ENCODE measurements around the gene MAFB. TPM values are rescaled to one million over a fixed set of nuclear protein-coding genes. Genes with fewer than 3 reads are reported as not detected.

Gene MAFB
- polyA plus RNA-seq, 3 donors, result 113 to 161 (median 134) TPM

DNA sequence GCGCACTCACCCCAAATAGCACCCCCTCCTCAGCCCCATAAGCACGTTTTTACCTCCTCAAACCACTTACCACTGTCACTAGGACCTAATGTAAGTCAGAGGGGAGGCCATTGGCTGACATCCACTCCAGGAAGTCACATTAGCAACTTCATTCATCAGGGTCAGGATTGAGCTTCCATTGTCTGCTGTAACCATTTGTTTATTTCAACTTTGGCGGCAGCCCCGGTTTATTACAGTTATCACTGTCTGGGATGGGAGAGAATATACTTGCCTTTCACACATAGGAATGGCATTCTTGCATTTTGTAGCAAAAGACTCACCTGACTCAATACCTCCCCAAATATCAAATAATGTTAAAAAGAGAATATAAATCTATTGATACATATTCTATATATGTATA is 38.3 kb downstream of the MAFB start:
- Histone ChIP-seq H3K9me3 (replicated peaks in 1 of 2; ENCODE audit: control insufficient read depth in 1 of 2, insufficient read depth in 1 of 2, low read length in 2 of 2) (no peaks in the 10 kb centered on the region), H3K4me1 (ENCODE audit: control insufficient read depth in 1 of 2, insufficient read depth in 2 of 2, low read length in 2 of 2) (peaks cover 5 to 6% of the 10 kb centered on the region in 2 donors), H3K4me2 (replicated peaks; ENCODE audit: extremely low read depth, low read length, poor library complexity, severe bottlenecking) (no peak overlapping the region), H3K4me3 (replicated peaks in 1 of 3; ENCODE audit: low read depth in 2 of 3, low read length in 3 of 3) (no peak overlapping the region), H3K27ac (ENCODE audit: low read depth in 1 of 2, low read length in 2 of 2) (no peak overlapping the region), H3K79me2 (ENCODE audit: insufficient read depth, low read length) (no peaks in the 10 kb centered on the region), H3K36me3 (replicated peaks in 1 of 2; ENCODE audit: control insufficient read depth in 1 of 2, insufficient read depth in 2 of 2, low read length in 2 of 2) (no peaks in the 10 kb centered on the region), H3K9ac (ENCODE audit: insufficient read depth, low read length, poor library complexity, severe bottlenecking) (no peak overlapping the region), H3K27me3 (ENCODE audit: control insufficient read depth in 2 of 2, insufficient read depth in 2 of 2, low read length in 2 of 2) (peaks cover 0 to 9% of the 10 kb centered on the region in 2 donors), H2AFZ (ENCODE audit: insufficient read depth, low read depth, low read length, poor library complexity, severe bottlenecking) (no peak overlapping the region), H4K20me1 (ENCODE audit: insufficient read depth, low read length) (no peaks in the 10 kb centered on the region)
- WGBS (ENCODE audit: insufficient coverage), result no CpG with 5 or more reads among the region's 4 CpGs
- intact Hi-C loops (cut with micrococcal nuclease), result no loop called here
- TF ChIP-seq, protein P1, sequence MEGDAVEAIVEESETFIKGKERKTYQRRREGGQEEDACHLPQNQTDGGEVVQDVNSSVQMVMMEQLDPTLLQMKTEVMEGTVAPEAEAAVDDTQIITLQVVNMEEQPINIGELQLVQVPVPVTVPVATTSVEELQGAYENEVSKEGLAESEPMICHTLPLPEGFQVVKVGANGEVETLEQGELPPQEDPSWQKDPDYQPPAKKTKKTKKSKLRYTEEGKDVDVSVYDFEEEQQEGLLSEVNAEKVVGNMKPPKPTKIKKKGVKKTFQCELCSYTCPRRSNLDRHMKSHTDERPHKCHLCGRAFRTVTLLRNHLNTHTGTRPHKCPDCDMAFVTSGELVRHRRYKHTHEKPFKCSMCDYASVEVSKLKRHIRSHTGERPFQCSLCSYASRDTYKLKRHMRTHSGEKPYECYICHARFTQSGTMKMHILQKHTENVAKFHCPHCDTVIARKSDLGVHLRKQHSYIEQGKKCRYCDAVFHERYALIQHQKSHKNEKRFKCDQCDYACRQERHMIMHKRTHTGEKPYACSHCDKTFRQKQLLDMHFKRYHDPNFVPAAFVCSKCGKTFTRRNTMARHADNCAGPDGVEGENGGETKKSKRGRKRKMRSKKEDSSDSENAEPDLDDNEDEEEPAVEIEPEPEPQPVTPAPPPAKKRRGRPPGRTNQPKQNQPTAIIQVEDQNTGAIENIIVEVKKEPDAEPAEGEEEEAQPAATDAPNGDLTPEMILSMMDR (IDR thresholded peaks at IDR 0.05), result no peak
- Mint-ChIP-seq H3K27me3 (ENCODE audit: low read depth in 3 of 3) (peaks cover 16 to 25% (median 24%) of the 10 kb centered on the region in 3 donors), H3K4me3 (no peak overlapping the region), H3K9me3 (peaks cover 0 to 1% (median 0%) of the 10 kb centered on the region in 7 donors), H3K4me1 (peaks cover 9% of the 10 kb centered on the region), H3K27ac (no peak overlapping the region), H3K36me3 (no peaks in the 10 kb centered on the region)
- no peak for DNase-seq

GRCh38 chr20:40648210-40649072 is 40.6 kb downstream of the MAFB start:
- no peak for DNase-seq
- H3K36me3 Mint-ChIP-seq, result no peaks in the 10 kb centered on the region
- H3K27ac ChIP-seq (ENCODE audit: low read depth in 1 of 2, low read length in 2 of 2), result no peak overlapping the region
- peaks cover 2 to 11% of the 10 kb centered on the region in 2 donors for H3K27me3 ChIP-seq (ENCODE audit: control insufficient read depth in 2 of 2, insufficient read depth in 2 of 2, low read length in 2 of 2)
- H4K20me1 ChIP-seq (ENCODE audit: insufficient read depth, low read length), result no peaks in the 10 kb centered on the region
- H3K27me3 Mint-ChIP-seq (ENCODE audit: low read depth in 3 of 3), result peaks cover 14 to 26% (median 24%) of the 10 kb centered on the region in 3 donors
- no peak overlapping the region for H3K4me3 ChIP-seq (replicated peaks in 1 of 3; ENCODE audit: low read depth in 2 of 3, low read length in 3 of 3)
- no peaks in the 10 kb centered on the region for H3K9me3 ChIP-seq (replicated peaks in 1 of 2; ENCODE audit: control insufficient read depth in 1 of 2, insufficient read depth in 1 of 2, low read length in 2 of 2)
- no peaks in the 10 kb centered on the region for H3K9me3 Mint-ChIP-seq
- H3K4me2 ChIP-seq (replicated peaks; ENCODE audit: extremely low read depth, low read length, poor library complexity, severe bottlenecking), result no peak overlapping the region
- TF ChIP-seq, protein P1 (IDR thresholded peaks at IDR 0.05), result no peak
- H3K27ac Mint-ChIP-seq, result peak overlapping the region in 2 of 7 donors; percentile 8 to 15
- peak overlapping the region in 1 of 2 donors; percentile 28 for H3K4me3 Mint-ChIP-seq
- no peak overlapping the region for H3K9ac ChIP-seq (ENCODE audit: insufficient read depth, low read length, poor library complexity, severe bottlenecking)
- no peaks in the 10 kb centered on the region for H3K79me2 ChIP-seq (ENCODE audit: insufficient read depth, low read length)
- peaks cover 9% of the 10 kb centered on the region for H3K4me1 Mint-ChIP-seq
- 100% methylated on average over 2 of the region's 6 CpGs for WGBS (ENCODE audit: insufficient coverage)
- intact Hi-C loops (cut with micrococcal nuclease), result no loop called here
- peaks cover 5 to 6% of the 10 kb centered on the region in 2 donors for H3K4me1 ChIP-seq (ENCODE audit: control insufficient read depth in 1 of 2, insufficient read depth in 2 of 2, low read length in 2 of 2)
- H2AFZ ChIP-seq (ENCODE audit: insufficient read depth, low read depth, low read length, poor library complexity, severe bottlenecking), result no peak overlapping the region
- H3K36me3 ChIP-seq (replicated peaks in 1 of 2; ENCODE audit: control insufficient read depth in 1 of 2, insufficient read depth in 2 of 2, low read length in 2 of 2), result no peaks in the 10 kb centered on the region

Data from CD14-positive monocyte (primary cell).